Measurements from ENCODE around the gene HDAC6.
A peak's percentile ranks its signal among the peaks of the same experiment; 100 is the strongest.

The HDAC6 gene

GRCh38 chrX:48801280-48802088, at the start of gene HDAC6:
HDAC6 (plus strand) TSS chrX:48802067; CDS start chrX:48802693, 626 bp downstream.
- Histone ChIP-seq H3K4me3 (ENCODE audit: low read depth in 1 of 5, low read length in 5 of 5) (peak within 1 kb of the TSS; percentile 64 to 84 (median 78)), H3K27ac (ENCODE audit: low read depth, low read length) (peak within 1 kb of the TSS; percentile 90), H3K9me3 (ENCODE audit: control insufficient read depth in 5 of 5, low read length in 5 of 5) (no peaks in the 10 kb centered on the region), H3K4me1 (ENCODE audit: control insufficient read depth in 5 of 5, insufficient read depth in 5 of 5, low read length in 5 of 5) (peaks cover 0 to 16% (median 11%) of the 10 kb centered on the region in 5 donors), H3K27me3 (ENCODE audit: control insufficient read depth in 5 of 5, insufficient read depth in 4 of 5, low read length in 5 of 5) (peaks cover 0 to 9% (median 1%) of the 10 kb centered on the region in 5 donors), H3K9ac (ENCODE audit: low read length in 5 of 5) (peak within 1 kb of the TSS in 4 of 5 donors; percentile 63 to 86 (median 84)), H3K36me3 (ENCODE audit: control insufficient read depth in 5 of 5, insufficient read depth in 5 of 5, low read length in 5 of 5) (peaks cover 0 to 15% (median 11%) of the 10 kb centered on the region in 5 donors)

- Histone ChIP-seq H3K4me3 (ENCODE audit: low read depth in 1 of 5, low read length in 5 of 5) (no peak overlapping the region), H3K4me1 (ENCODE audit: control insufficient read depth in 5 of 5, insufficient read depth in 5 of 5, low read length in 5 of 5) (no peaks in the 10 kb centered on the region), H3K27me3 (ENCODE audit: control insufficient read depth in 5 of 5, insufficient read depth in 4 of 5, low read length in 5 of 5) (peaks cover 8 to 27% (median 21%) of the 10 kb centered on the region in 5 donors), H3K27ac (ENCODE audit: low read depth, low read length) (no peak overlapping the region), H3K9ac (ENCODE audit: low read length in 5 of 5) (no peak overlapping the region), H3K9me3 (ENCODE audit: control insufficient read depth in 5 of 5, low read length in 5 of 5) (no peaks in the 10 kb centered on the region), H3K36me3 (ENCODE audit: control insufficient read depth in 5 of 5, insufficient read depth in 5 of 5, low read length in 5 of 5) (no peaks in the 10 kb centered on the region)
Measured at GRCh38 chrX:48752498-48752897, 49.4 kb upstream of the HDAC6 start.

- H3K9ac ChIP-seq (ENCODE audit: low read length in 5 of 5): no peak overlapping the region
- no peaks in the 10 kb centered on the region for H3K36me3 ChIP-seq (ENCODE audit: control insufficient read depth in 5 of 5, insufficient read depth in 5 of 5, low read length in 5 of 5)
- no peaks in the 10 kb centered on the region for H3K4me1 ChIP-seq (ENCODE audit: control insufficient read depth in 5 of 5, insufficient read depth in 5 of 5, low read length in 5 of 5)
- no peak overlapping the region for H3K27ac ChIP-seq (ENCODE audit: low read depth, low read length)
- H3K4me3 ChIP-seq (ENCODE audit: low read depth in 1 of 5, low read length in 5 of 5): no peak overlapping the region
- peaks cover 8 to 24% (median 24%) of the 10 kb centered on the region in 5 donors for H3K27me3 ChIP-seq (ENCODE audit: control insufficient read depth in 5 of 5, insufficient read depth in 4 of 5, low read length in 5 of 5)
- no peaks in the 10 kb centered on the region for H3K9me3 ChIP-seq (ENCODE audit: control insufficient read depth in 5 of 5, low read length in 5 of 5)
Measured at GRCh38 chrX:48753708-48754228, 48.1 kb upstream of the HDAC6 start.

GRCh38 chrX:48754238-48754637, 47.6 kb upstream of the HDAC6 start:
- H3K27me3 ChIP-seq (ENCODE audit: control insufficient read depth in 5 of 5, insufficient read depth in 4 of 5, low read length in 5 of 5): peaks cover 8 to 26% (median 24%) of the 10 kb centered on the region in 5 donors
- H3K9ac ChIP-seq (ENCODE audit: low read length in 5 of 5): no peak overlapping the region
- H3K36me3 ChIP-seq (ENCODE audit: control insufficient read depth in 5 of 5, insufficient read depth in 5 of 5, low read length in 5 of 5): no peaks in the 10 kb centered on the region
- no peak overlapping the region for H3K27ac ChIP-seq (ENCODE audit: low read depth, low read length)
- no peaks in the 10 kb centered on the region for H3K9me3 ChIP-seq (ENCODE audit: control insufficient read depth in 5 of 5, low read length in 5 of 5)
- H3K4me1 ChIP-seq (ENCODE audit: control insufficient read depth in 5 of 5, insufficient read depth in 5 of 5, low read length in 5 of 5): no peaks in the 10 kb centered on the region
- no peak overlapping the region for H3K4me3 ChIP-seq (ENCODE audit: low read depth in 1 of 5, low read length in 5 of 5)

- H3K27me3 ChIP-seq (ENCODE audit: control insufficient read depth in 5 of 5, insufficient read depth in 4 of 5, low read length in 5 of 5): peaks cover 10 to 29% (median 12%) of the 10 kb centered on the region in 5 donors
- no peak within 1 kb of the TSS for H3K9ac ChIP-seq (ENCODE audit: low read length in 5 of 5)
- no peak within 1 kb of the TSS for H3K27ac ChIP-seq (ENCODE audit: low read depth, low read length)
- no peak within 1 kb of the TSS for H3K4me3 ChIP-seq (ENCODE audit: low read depth in 1 of 5, low read length in 5 of 5)
- no peaks in the 10 kb centered on the region for H3K9me3 ChIP-seq (ENCODE audit: control insufficient read depth in 5 of 5, low read length in 5 of 5)
- H3K4me1 ChIP-seq (ENCODE audit: control insufficient read depth in 5 of 5, insufficient read depth in 5 of 5, low read length in 5 of 5): no peaks in the 10 kb centered on the region
- no peaks in the 10 kb centered on the region for H3K36me3 ChIP-seq (ENCODE audit: control insufficient read depth in 5 of 5, insufficient read depth in 5 of 5, low read length in 5 of 5)
Measured at GRCh38 chrX:48761674-48762471, 40.0 kb upstream of the HDAC6 start, which contains the start of gene GLOD5. GLOD5 (plus strand) TSS chrX:48761747; CDS start chrX:48761791, 44 bp downstream.

- no peaks in the 10 kb centered on the region for H3K4me1 ChIP-seq (ENCODE audit: control insufficient read depth in 5 of 5, insufficient read depth in 5 of 5, low read length in 5 of 5)
- no peaks in the 10 kb centered on the region for H3K9me3 ChIP-seq (ENCODE audit: control insufficient read depth in 5 of 5, low read length in 5 of 5)
- H3K27me3 ChIP-seq (ENCODE audit: control insufficient read depth in 5 of 5, insufficient read depth in 4 of 5, low read length in 5 of 5): peaks cover 0 to 10% (median 5%) of the 10 kb centered on the region in 5 donors
- H3K27ac ChIP-seq (ENCODE audit: low read depth, low read length): no peak overlapping the region
- H3K36me3 ChIP-seq (ENCODE audit: control insufficient read depth in 5 of 5, insufficient read depth in 5 of 5, low read length in 5 of 5): no peaks in the 10 kb centered on the region
- no peak overlapping the region for H3K9ac ChIP-seq (ENCODE audit: low read length in 5 of 5)
- H3K4me3 ChIP-seq (ENCODE audit: low read depth in 1 of 5, low read length in 5 of 5): no peak overlapping the region
Measured at GRCh38 chrX:48769230-48769629, 32.6 kb upstream of the HDAC6 start.

- peaks cover 0 to 13% (median 7%) of the 10 kb centered on the region in 5 donors for H3K27me3 ChIP-seq (ENCODE audit: control insufficient read depth in 5 of 5, insufficient read depth in 4 of 5, low read length in 5 of 5)
- no peaks in the 10 kb centered on the region for H3K4me1 ChIP-seq (ENCODE audit: control insufficient read depth in 5 of 5, insufficient read depth in 5 of 5, low read length in 5 of 5)
- H3K9me3 ChIP-seq (ENCODE audit: control insufficient read depth in 5 of 5, low read length in 5 of 5): no peaks in the 10 kb centered on the region
Measured at GRCh38 chrX:48770296-48770695, 31.6 kb upstream of the HDAC6 start.

GRCh38 chrX:48772602-48773001, 29.3 kb upstream of the HDAC6 start:
- no peaks in the 10 kb centered on the region for H3K36me3 ChIP-seq (ENCODE audit: control insufficient read depth in 5 of 5, insufficient read depth in 5 of 5, low read length in 5 of 5)
- H3K4me3 ChIP-seq (ENCODE audit: low read depth in 1 of 5, low read length in 5 of 5): no peak overlapping the region
- no peak overlapping the region for H3K9ac ChIP-seq (ENCODE audit: low read length in 5 of 5)
- no peaks in the 10 kb centered on the region for H3K9me3 ChIP-seq (ENCODE audit: control insufficient read depth in 5 of 5, low read length in 5 of 5)
- H3K4me1 ChIP-seq (ENCODE audit: control insufficient read depth in 5 of 5, insufficient read depth in 5 of 5, low read length in 5 of 5): no peaks in the 10 kb centered on the region
- peaks cover 0 to 13% (median 12%) of the 10 kb centered on the region in 5 donors for H3K27me3 ChIP-seq (ENCODE audit: control insufficient read depth in 5 of 5, insufficient read depth in 4 of 5, low read length in 5 of 5)
- no peak overlapping the region for H3K27ac ChIP-seq (ENCODE audit: low read depth, low read length)

More at GRCh38 chrX:48770296-48770695, 31.6 kb upstream of the HDAC6 start:
- Histone ChIP-seq H3K27ac (ENCODE audit: low read depth, low read length) (no peak overlapping the region), H3K4me3 (ENCODE audit: low read depth in 1 of 5, low read length in 5 of 5) (no peak overlapping the region), H3K36me3 (ENCODE audit: control insufficient read depth in 5 of 5, insufficient read depth in 5 of 5, low read length in 5 of 5) (no peaks in the 10 kb centered on the region), H3K9ac (ENCODE audit: low read length in 5 of 5) (no peak overlapping the region)

GRCh38 chrX:48776818-48777439, 24.9 kb upstream of the HDAC6 start:
- Histone ChIP-seq H3K4me3 (ENCODE audit: low read depth in 1 of 5, low read length in 5 of 5) (no peak overlapping the region), H3K27me3 (ENCODE audit: control insufficient read depth in 5 of 5, insufficient read depth in 4 of 5, low read length in 5 of 5) (peaks cover 0 to 20% (median 8%) of the 10 kb centered on the region in 5 donors), H3K9ac (ENCODE audit: low read length in 5 of 5) (no peak overlapping the region), H3K36me3 (ENCODE audit: control insufficient read depth in 5 of 5, insufficient read depth in 5 of 5, low read length in 5 of 5) (no peaks in the 10 kb centered on the region), H3K4me1 (ENCODE audit: control insufficient read depth in 5 of 5, insufficient read depth in 5 of 5, low read length in 5 of 5) (no peaks in the 10 kb centered on the region), H3K27ac (ENCODE audit: low read depth, low read length) (no peak overlapping the region), H3K9me3 (ENCODE audit: control insufficient read depth in 5 of 5, low read length in 5 of 5) (no peaks in the 10 kb centered on the region)

All from subcutaneous abdominal adipose tissue (tissue), 5 donors.